HG03175 (cell line): ENCODE data around the gene MSH3.

Source experiments
- ATAC-seq: cut with Tn5 transposase; IDR thresholded peaks from one replicate; pipeline ENCODE4 v1.9.1; 2021; ENCODE audit warnings: mild to moderate bottlenecking, moderate library complexity; ENCODE audit not compliant: unreplicated experiment

Gene MSH3

DNA sequence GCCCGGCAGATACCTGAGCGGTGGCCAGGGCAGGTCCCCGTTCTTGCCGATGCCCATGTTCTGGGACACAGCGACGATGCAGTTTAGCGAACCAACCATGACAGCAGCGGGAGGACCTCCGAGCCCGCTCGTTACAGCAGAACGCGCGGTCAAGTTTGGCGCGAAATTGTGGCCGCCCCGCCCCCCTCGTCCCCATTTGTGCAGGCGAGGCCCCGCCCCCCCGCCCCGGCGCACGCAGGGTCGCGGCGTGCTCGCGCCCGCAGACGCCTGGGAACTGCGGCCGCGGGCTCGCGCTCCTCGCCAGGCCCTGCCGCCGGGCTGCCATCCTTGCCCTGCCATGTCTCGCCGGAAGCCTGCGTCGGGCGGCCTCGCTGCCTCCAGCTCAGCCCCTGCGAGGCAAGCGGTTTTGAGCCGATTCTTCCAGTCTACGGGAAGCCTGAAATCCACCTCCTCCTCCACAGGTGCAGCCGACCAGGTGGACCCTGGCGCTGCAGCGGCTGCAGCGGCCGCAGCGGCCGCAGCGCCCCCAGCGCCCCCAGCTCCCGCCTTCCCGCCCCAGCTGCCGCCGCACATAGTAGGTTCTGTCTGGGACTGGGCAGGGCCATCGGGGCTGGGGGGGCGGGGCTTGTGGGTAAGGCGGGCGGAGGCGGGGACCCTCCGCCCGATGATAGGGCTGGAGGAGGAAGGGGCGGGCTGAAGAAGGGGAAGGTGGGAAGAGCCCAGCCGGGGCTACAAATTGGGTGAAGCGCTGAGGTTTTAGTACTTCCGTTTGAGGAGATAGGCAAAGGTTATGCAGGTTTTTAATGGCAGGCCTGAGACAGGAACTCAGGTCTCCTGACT, at the start of gene MSH3, which contains the start of gene DHFR:
MSH3 (plus strand) TSS at position 262 of the 840 bp plus-strand sequence; CDS start at position 338, 76 bp downstream.
DHFR (minus strand) TSS at position 593 of the 840 bp plus-strand sequence; CDS start at position 99, 494 bp downstream.
- ATAC-seq: peak; percentile 51

DNA sequence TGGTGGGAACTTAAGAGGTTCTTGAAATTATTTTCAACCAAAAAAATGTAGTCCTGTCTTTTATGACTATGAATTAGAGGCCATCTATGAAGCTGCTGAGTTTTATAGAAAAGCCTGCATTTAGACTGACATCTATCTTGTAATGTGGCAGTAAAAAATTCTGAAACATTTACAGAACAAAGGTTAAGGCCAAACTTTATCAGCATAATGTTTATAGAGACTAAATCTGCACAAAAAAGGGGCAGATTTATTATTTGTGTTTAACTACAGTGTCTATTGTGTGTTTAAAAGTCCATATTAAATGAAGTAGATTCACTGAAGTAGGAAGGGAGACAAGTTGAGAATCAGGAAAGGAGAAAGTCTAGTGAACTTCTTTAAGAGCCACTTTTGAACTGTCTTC, 47.1 kb upstream of the MSH3 start:
- ATAC-seq: no peak

DNA sequence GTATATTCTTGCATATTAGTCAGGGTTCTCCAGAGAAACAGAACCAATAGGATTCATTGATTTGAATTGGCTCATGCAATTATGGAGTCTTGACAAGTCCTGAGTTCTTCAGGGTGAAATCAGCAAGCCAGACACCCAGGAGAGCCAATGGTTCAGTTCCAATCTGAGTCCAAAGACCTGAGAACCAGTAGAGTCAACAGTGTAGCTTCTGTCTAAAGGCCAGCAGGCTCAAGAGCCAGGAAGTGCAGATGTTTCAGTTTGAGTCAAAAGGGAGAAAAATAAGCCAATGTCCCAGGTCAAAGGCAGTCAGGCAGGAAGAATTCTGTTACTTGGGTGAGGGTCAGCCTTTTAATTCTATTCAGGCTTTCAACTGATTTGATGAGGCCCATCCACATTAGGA, 46.6 kb upstream of the MSH3 start:
- ATAC-seq: peak; percentile 81

DNA sequence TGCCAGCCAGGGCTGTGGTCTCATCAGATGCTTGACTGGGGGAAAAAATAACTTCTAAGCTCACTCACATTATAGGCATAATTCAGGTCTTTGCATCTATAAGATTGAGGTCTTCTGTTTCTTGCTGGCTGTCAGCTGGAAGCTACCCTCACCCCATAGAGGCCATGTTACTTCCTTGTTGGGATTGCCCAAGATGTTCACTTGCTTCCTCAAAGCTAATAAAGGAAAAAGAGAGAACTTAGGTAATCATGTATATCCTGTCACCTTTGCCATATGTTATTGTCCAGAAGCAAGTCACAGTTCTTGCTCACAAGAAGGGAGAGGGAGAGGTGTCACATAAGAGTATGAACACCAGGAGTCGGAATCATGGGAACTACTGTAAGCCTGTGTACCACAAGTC, 45.7 kb upstream of the MSH3 start:
- ATAC-seq: no peak

DNA sequence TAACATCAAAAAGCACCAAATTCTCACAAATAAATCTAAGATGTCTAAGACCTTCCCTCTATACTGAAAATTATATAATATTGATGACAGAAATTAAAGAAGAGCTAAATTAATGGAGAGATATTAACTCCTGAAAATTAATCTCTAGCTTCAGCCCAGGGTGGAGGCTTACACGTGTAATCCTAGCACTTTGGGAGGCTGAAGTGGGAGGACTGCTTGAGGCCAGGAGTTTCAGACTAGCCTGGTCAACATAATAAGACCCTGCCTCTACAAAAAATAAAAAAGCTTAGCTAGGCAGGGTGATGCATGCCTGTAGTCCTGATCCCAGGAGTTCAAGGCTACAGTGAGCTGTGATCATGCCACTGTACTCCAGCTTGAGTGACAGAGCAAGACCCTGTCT, 44.8 kb upstream of the MSH3 start:
- no peak for ATAC-seq

GRCh38 chr5:80615266-80615914, 39.1 kb upstream of the MSH3 start:
- ATAC-seq: no peak

DNA sequence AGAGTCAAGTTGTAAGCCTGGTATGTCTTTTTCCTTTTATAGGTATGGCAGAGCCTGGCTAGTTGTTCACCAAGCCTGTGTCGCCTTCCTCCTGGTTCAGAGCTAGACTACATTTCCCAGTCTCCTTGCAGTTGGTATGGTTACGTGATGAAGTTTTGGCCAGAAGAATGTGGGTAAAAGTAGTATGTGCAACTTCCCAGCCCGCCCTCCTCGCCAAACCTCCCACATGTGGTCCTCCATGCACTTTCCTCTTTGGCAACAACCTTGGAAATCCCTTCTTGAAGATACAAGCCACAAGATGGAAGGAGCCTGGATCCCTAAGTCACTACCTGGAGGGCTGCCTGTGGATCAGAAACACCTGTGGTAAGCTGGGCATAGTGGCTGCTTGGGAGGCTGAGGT, 36.0 kb upstream of the MSH3 start:
- no peak for ATAC-seq

GRCh38 chr5:80619086-80619485, 35.4 kb upstream of the MSH3 start:
- ATAC-seq: no peak

GRCh38 chr5:80620211-80620610, 34.2 kb upstream of the MSH3 start:
- ATAC-seq: no peak

GRCh38 chr5:80622756-80623155, 31.7 kb upstream of the MSH3 start:
- ATAC-seq: no peak

GRCh38 chr5:80623999-80624398, 30.5 kb upstream of the MSH3 start:
- no peak for ATAC-seq

GRCh38 chr5:80625230-80625629, 29.2 kb upstream of the MSH3 start:
- ATAC-seq: no peak

GRCh38 chr5:80629281-80629680, 25.2 kb upstream of the MSH3 start:
- no peak for ATAC-seq

DNA sequence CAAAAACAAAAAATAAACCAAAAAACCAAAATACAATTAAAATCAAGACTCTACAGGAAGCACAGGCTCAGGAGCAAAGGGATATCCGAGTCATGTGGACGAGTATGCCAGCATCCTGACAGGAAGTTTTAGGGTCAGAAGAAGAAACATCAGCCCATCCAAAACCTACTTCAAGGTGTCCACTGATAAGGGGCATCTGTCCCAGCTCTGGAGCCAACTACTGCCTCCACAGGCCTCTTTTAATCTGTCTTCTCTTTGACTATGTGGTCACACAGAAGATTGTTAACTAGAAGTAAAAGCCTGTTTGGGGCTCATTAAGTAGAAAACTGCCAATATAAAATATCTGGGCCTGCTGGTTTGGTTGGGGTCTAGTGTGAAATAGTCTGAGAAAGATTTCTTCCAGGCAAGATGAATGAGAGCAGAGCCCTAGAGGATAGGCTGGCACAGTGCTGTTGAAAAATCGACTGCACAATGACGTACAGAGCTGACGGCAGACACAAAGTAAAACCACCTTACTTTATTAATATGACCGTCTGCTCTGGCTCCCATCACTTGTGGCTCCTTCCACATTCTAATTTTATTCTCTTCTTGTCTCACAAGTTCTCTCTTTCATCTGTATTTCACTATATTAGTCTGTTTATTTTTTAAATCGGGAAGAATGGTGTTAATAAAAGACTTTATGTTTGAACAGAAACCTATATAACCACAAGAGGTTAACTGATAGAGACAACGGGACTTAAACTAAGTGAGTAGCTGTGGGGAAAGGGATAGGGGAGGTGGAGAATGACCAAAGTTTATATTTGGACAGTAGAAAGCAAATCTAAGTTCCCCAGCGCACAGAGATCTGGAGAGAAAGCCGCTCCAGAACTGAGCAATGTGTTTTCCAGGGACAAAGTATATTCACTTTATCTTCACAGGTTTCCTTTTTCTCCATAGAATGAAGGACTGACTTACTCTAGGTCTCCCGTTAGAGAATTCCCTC, 22.9 kb upstream of the MSH3 start:
- no peak for ATAC-seq

DNA sequence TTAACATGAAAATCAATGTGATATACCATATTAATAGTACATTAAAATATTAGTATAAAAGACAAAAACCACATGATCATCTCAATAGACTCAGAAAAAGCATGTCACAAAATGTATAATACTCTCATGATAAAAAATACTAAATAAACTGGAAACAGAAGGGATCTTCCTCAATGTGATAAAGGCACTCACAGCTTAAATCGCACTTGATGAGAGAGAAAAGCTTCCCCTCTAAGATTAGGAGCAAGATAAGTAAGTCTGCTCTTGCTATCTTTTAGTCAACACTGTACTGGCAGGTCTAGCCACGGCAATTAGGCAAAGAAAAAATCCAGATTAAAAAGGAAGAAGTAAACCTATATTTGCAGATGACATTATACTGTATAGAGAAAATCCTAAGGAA, 21.8 kb upstream of the MSH3 start:
- ATAC-seq: no peak

GRCh38 chr5:80634193-80634592, 20.3 kb upstream of the MSH3 start:
- ATAC-seq: no peak

DNA sequence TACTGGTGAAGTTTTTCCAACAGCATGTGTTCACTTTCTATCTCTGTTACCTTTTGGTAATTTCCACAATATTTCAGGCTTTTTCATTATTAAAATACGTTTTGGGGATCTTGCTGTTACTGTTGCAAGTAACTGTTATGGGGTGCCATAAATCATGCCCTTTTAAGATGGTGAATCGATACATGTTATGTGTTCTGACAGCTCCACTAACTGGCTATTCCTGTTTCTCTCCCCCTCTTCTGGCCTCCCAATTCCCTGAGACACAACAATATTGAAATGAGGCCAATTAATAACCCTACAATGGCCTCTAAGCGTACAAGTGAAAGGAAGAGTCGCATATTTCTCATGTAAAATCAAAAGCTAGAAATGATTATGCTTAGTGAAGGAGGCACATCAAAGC, 13.1 kb upstream of the MSH3 start:
- ATAC-seq: no peak

- ATAC-seq: no peak
Observed at GRCh38 chr5:80644900-80645299, 9.6 kb upstream of the MSH3 start.

DNA sequence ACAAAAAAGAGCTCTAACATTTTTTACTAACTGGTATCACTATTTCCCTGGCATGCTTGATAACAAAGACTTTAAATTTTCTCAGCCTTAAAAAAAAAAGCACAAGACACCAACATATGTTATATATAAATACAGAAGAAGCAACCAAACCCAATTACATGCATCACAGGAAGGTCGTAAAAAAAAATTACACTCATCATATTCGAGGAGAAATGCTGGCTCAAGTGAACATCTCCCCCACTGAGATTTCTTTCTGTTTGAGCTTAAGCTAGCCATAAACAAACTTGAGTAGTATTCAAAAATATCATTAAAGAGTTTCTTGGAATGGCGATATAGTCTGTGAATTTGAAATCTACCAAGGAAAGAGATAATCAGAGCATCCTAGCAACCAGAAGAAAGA, 7.5 kb upstream of the MSH3 start:
- ATAC-seq: no peak

DNA sequence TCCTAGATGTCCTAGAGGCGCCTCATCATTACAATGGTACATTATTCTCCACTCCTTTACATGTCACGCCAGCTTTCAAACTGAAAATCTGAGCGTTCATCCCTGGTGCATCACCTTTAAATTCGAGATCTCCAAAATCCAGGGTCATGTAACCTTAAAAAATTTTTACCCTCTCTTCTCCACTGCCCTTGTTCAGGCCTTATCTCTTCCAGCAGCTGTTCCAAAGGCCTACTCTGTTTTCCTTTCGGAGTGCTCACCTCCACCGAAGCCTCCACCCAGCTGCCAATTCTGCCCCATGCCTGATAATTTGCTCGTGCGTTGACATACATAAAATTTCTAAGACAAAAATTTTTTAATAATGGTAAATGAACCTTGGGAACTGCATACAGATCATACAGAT, 950 bp upstream of the MSH3 start:
- no peak for ATAC-seq

GRCh38 chr5:80654054-80654390, 430 bp upstream of the MSH3 start:
- ATAC-seq: no peak
